Calu3 (cell line): ENCODE results near the gene TMEM238L. TPM values are rescaled to one million over a fixed set of nuclear protein-coding genes. Genes with fewer than 3 reads are reported as not detected.

Experiments used
- BruUV-seq: library from RNA; stranded (reverse); fragments of 400-500 nt; replicated peaks from 2 replicates; lab custom pipeline; 2021; lab: Mats Ljungman, UMichigan
- CTCF ChIA-PET: fragments of 300-600 bp; sonication (Branson Sonifier 250); formaldehyde crosslinking; loops from one replicate; lab custom pipeline; 2022; ENCODE audit warnings: antibody characterized with exemption; lab: Charles Lee
- DNase-seq: peaks from one replicate; pipeline ENCODE4 v3.0.0; 2022
- H3K27ac Mint-ChIP-seq: one replicate; pipeline ENCODE4 v1.8.0; 2022; ENCODE audit warnings: mixed read lengths; ENCODE audit not compliant: unreplicated experiment
- H3K27me3 Mint-ChIP-seq: one replicate; pipeline ENCODE4 v1.8.0; 2022; ENCODE audit warnings: mixed read lengths; ENCODE audit not compliant: unreplicated experiment
- H3K36me3 Mint-ChIP-seq: one replicate; pipeline ENCODE4 v1.8.0; 2022; ENCODE audit warnings: mild to moderate bottlenecking, moderate library complexity, mixed read lengths; ENCODE audit not compliant: insufficient read depth, unreplicated experiment
- H3K4me1 Mint-ChIP-seq: one replicate; pipeline ENCODE4 v1.8.0; 2022; ENCODE audit warnings: mild to moderate bottlenecking, low read depth, mixed read lengths; ENCODE audit not compliant: unreplicated experiment
- H3K4me3 Mint-ChIP-seq: one replicate; pipeline ENCODE4 v1.8.0; 2022; ENCODE audit warnings: mild to moderate bottlenecking, low read depth, moderate library complexity, mixed read lengths; ENCODE audit not compliant: unreplicated experiment
- H3K9me3 Mint-ChIP-seq: one replicate; pipeline ENCODE4 v1.8.0; 2022; ENCODE audit warnings: low read depth, mixed read lengths; ENCODE audit not compliant: unreplicated experiment
- CTCF ChIP-seq: fragments of 200-600 bp; IDR thresholded peaks from one replicate; pipeline ENCODE4 v1.8.0; 2022; ENCODE audit warnings: antibody characterized with exemption; ENCODE audit not compliant: unreplicated experiment
- intact Hi-C: fragments of 100-400 bp; cut with micrococcal nuclease; formaldehyde crosslinking; loops from one replicate; pipeline ENCODE4 v1.10.0; 2022; ENCODE audit not compliant: unreplicated experiment
- total RNA-seq: library from RNA; stranded (reverse); gene quantifications from 2 replicates; pipeline ENCODE4 v1.2.3, GENCODE V29; 2022

TMEM238L gene
- total RNA-seq, 1 experiment from 2014 or later, result not detected

- Mint-ChIP-seq H3K27me3 (peaks cover 13% of the 10 kb centered on the region), H3K36me3 (no peaks in the 10 kb centered on the region), H3K4me1 (peaks cover under 1% of the 10 kb centered on the region), H3K9me3 (no peaks in the 10 kb centered on the region), H3K4me3 (no peak overlapping the region), H3K27ac (no peak overlapping the region)
- BruUV-seq, result no TSS peak
- intact Hi-C loops, result no loop called here
- CTCF ChIA-PET, result no interaction called here
- TF ChIP-seq CTCF, result no peak
- DNase-seq, result no peak
These were observed 2.8 kb upstream of the TMEM238L start for GRCh38 chr17:10806545-10807262.

GRCh38 chr17:10805911-10806310 lies 2.0 kb upstream of the TMEM238L start:
- CTCF ChIA-PET, result no interaction called here

GRCh38 chr17:10804546-10804945 lies 647 bp upstream of the TMEM238L start:
- no peaks in the 10 kb centered on the region for H3K27me3 Mint-ChIP-seq
- no peaks in the 10 kb centered on the region for H3K36me3 Mint-ChIP-seq

More at GRCh38 chr17:10805911-10806310, 2.0 kb upstream of the TMEM238L start:
- H3K9me3 Mint-ChIP-seq, result no peaks in the 10 kb centered on the region
- no peak overlapping the region for H3K27ac Mint-ChIP-seq
- no peak for DNase-seq
- peaks cover 13% of the 10 kb centered on the region for H3K27me3 Mint-ChIP-seq
- intact Hi-C loops, result no loop called here
- H3K36me3 Mint-ChIP-seq, result no peaks in the 10 kb centered on the region
- no TSS peak for BruUV-seq
- H3K4me3 Mint-ChIP-seq, result no peak overlapping the region
- no peak for TF ChIP-seq CTCF
- H3K4me1 Mint-ChIP-seq, result peaks cover 8% of the 10 kb centered on the region

GRCh38 chr17:10803350-10803749 lies 549 bp downstream of the TMEM238L start:
- no peaks in the 10 kb centered on the region for H3K9me3 Mint-ChIP-seq
- no peak overlapping the region for H3K4me3 Mint-ChIP-seq
- H3K36me3 Mint-ChIP-seq, result no peaks in the 10 kb centered on the region
- CTCF ChIA-PET, result no interaction called here
- H3K27me3 Mint-ChIP-seq, result no peaks in the 10 kb centered on the region
- peaks cover 8% of the 10 kb centered on the region for H3K4me1 Mint-ChIP-seq
- BruUV-seq, result no TSS peak
- no peak for TF ChIP-seq CTCF
- DNase-seq, result no peak
- no peak overlapping the region for H3K27ac Mint-ChIP-seq
- intact Hi-C loops, result no loop called here

More at GRCh38 chr17:10804546-10804945, 647 bp upstream of the TMEM238L start:
- CTCF ChIA-PET, result no interaction called here
- H3K4me1 Mint-ChIP-seq, result peaks cover 8% of the 10 kb centered on the region
- H3K27ac Mint-ChIP-seq, result no peak overlapping the region
- DNase-seq, result no peak
- no TSS peak for BruUV-seq
- no peak overlapping the region for H3K4me3 Mint-ChIP-seq
- intact Hi-C loops, result no loop called here
- no peak for TF ChIP-seq CTCF
- no peaks in the 10 kb centered on the region for H3K9me3 Mint-ChIP-seq
